Measurements from ENCODE around the gene MRLN.
"Not testable (repeated sequence)": the region's sequence is repeated elsewhere in the genome, so short reads cannot be mapped to it uniquely, and the experiment has no call there.

The MRLN gene

GRCh38 chr10:59744762-59745161 is 8.5 kb downstream of the MRLN start:
- DNase-seq = not testable (repeated sequence)

GRCh38 chr10:59744156-59744555 is 9.1 kb downstream of the MRLN start:
- DNase-seq = not testable (repeated sequence)

- no peak for DNase-seq
Measured at GRCh38 chr10:59741583-59741982, 11.7 kb downstream of the MRLN start.

GRCh38 chr10:59741048-59741447 is 12.2 kb downstream of the MRLN start:
- no peak for DNase-seq

GRCh38 chr10:59736749-59737148 is 16.5 kb downstream of the MRLN start:
- DNase-seq = no peak

GRCh38 chr10:59735296-59735695 is 18.0 kb downstream of the MRLN start:
- DNase-seq = no peak

- no peak for DNase-seq
Measured at GRCh38 chr10:59734014-59734462, 19.2 kb downstream of the MRLN start.

GRCh38 chr10:59733321-59734013 is 19.8 kb downstream of the MRLN start:
- not testable (repeated sequence) for DNase-seq

GRCh38 chr10:59732849-59733248 is 20.4 kb downstream of the MRLN start:
- DNase-seq = not testable (repeated sequence)

GRCh38 chr10:59729167-59729566 is 24.1 kb downstream of the MRLN start:
- not testable (repeated sequence) for DNase-seq

GRCh38 chr10:59724098-59724938 is 28.9 kb downstream of the MRLN start:
- DNase-seq = no peak

- DNase-seq = no peak
Measured at GRCh38 chr10:59720377-59720776, 32.9 kb downstream of the MRLN start.

GRCh38 chr10:59719374-59719773 is 33.9 kb downstream of the MRLN start:
- no peak for DNase-seq

GRCh38 chr10:59718257-59718656 is 35.0 kb downstream of the MRLN start:
- no peak for DNase-seq

- no peak for DNase-seq
Measured at GRCh38 chr10:59713196-59713821, 39.9 kb downstream of the MRLN start.

- no peak for DNase-seq
Measured at GRCh38 chr10:59711871-59712494, 41.3 kb downstream of the MRLN start.

- DNase-seq = peak; percentile 66
Measured at GRCh38 chr10:59709395-59710125, 43.7 kb downstream of the MRLN start, which contains the start of gene SLC16A9. TSS of gene SLC16A9 (minus strand) at chr10:59709850. CDS start at chr10:59684291, 25,559 bp downstream.

GRCh38 chr10:59708816-59709394 is 44.4 kb downstream of the MRLN start:
- DNase-seq = peak; percentile 30

- no peak for DNase-seq
Measured at GRCh38 chr10:59706851-59707797, 46.1 kb downstream of the MRLN start.

- no peak for DNase-seq
Measured at GRCh38 chr10:59705931-59706330, 47.3 kb downstream of the MRLN start.

GRCh38 chr10:59704630-59705029 is 48.6 kb downstream of the MRLN start:
- no peak for DNase-seq
